Measurements from ENCODE around the gene ADGRF4. TPM values are rescaled to one million over a fixed set of nuclear protein-coding genes. Genes with fewer than 3 reads are reported as not detected.

The ADGRF4 gene
- total and polyA plus RNA-seq, 4 donors, result 0.10 to 0.48 (median 0.22) TPM

GRCh38 chr6:47672816-47673215 lies 25.6 kb upstream of the ADGRF4 start:
- H3K27me3 ChIP-seq (ENCODE audit: control insufficient read depth in 3 of 3, insufficient read depth in 3 of 3, low read length in 2 of 3), result no peaks in the 10 kb centered on the region
- WGBS, 2 donors, result 91 to 97% methylated on average over 1 of the region's 1 CpG
- no peaks in the 10 kb centered on the region for H3K9me3 ChIP-seq (ENCODE audit: control insufficient read depth in 4 of 4, insufficient read depth in 3 of 4, low read length in 3 of 4)
- H3K4me3 ChIP-seq, result no peak overlapping the region
- peaks cover 0 to 9% (median 0%) of the 10 kb centered on the region in 5 donors for H3K4me1 ChIP-seq (ENCODE audit: control insufficient read depth in 5 of 5, insufficient read depth in 5 of 5, low read length in 5 of 5)
- H3K36me3 ChIP-seq (ENCODE audit: control insufficient read depth in 4 of 4, insufficient read depth in 4 of 4, low read length in 4 of 4), result no peaks in the 10 kb centered on the region
- no peak overlapping the region for H3K27ac ChIP-seq (ENCODE audit: low read depth in 1 of 2, low read length in 1 of 2)
- TF ChIP-seq CTCF (IDR thresholded peaks at IDR 0.05; ENCODE audit: control extremely low read depth, extremely low read depth), result no peak
- no peak overlapping the region for H3K9ac ChIP-seq (ENCODE audit: insufficient read depth in 1 of 2, low read length in 2 of 2)
- ATAC-seq (ENCODE audit: insufficient read depth, low FRiP score), result no peak
- DNase-seq, result no peak

GRCh38 chr6:47674673-47675072 lies 23.7 kb upstream of the ADGRF4 start:
- DNase-seq (no peak), ATAC-seq (ENCODE audit: insufficient read depth, low FRiP score) (no peak)
- Histone ChIP-seq H3K36me3 (ENCODE audit: control insufficient read depth in 4 of 4, insufficient read depth in 4 of 4, low read length in 4 of 4) (no peaks in the 10 kb centered on the region), H3K4me3 (no peak overlapping the region), H3K9me3 (ENCODE audit: control insufficient read depth in 4 of 4, insufficient read depth in 3 of 4, low read length in 3 of 4) (no peaks in the 10 kb centered on the region), H3K9ac (ENCODE audit: insufficient read depth in 1 of 2, low read length in 2 of 2) (no peak overlapping the region), H3K4me1 (ENCODE audit: control insufficient read depth in 5 of 5, insufficient read depth in 5 of 5, low read length in 5 of 5) (peaks cover 0 to 5% (median 0%) of the 10 kb centered on the region in 5 donors), H3K27me3 (ENCODE audit: control insufficient read depth in 3 of 3, insufficient read depth in 3 of 3, low read length in 2 of 3) (no peaks in the 10 kb centered on the region), H3K27ac (ENCODE audit: low read depth in 1 of 2, low read length in 1 of 2) (no peak overlapping the region)
- no peak for TF ChIP-seq CTCF (IDR thresholded peaks at IDR 0.05; ENCODE audit: control extremely low read depth, extremely low read depth)
- 82 to 84% methylated on average over 3 of the region's 3 CpGs for WGBS, 2 donors

GRCh38 chr6:47677381-47678100 lies 20.8 kb upstream of the ADGRF4 start:
- no peak for TF ChIP-seq CTCF (IDR thresholded peaks at IDR 0.05; ENCODE audit: control extremely low read depth, extremely low read depth)
- Histone ChIP-seq H3K4me1 (ENCODE audit: control insufficient read depth in 5 of 5, insufficient read depth in 5 of 5, low read length in 5 of 5) (peaks cover 0 to 6% (median 0%) of the 10 kb centered on the region in 5 donors), H3K27me3 (ENCODE audit: control insufficient read depth in 3 of 3, insufficient read depth in 3 of 3, low read length in 2 of 3) (no peaks in the 10 kb centered on the region), H3K36me3 (ENCODE audit: control insufficient read depth in 4 of 4, insufficient read depth in 4 of 4, low read length in 4 of 4) (no peaks in the 10 kb centered on the region), H3K9ac (ENCODE audit: insufficient read depth in 1 of 2, low read length in 2 of 2) (no peak overlapping the region), H3K27ac (ENCODE audit: low read depth in 1 of 2, low read length in 1 of 2) (no peak overlapping the region), H3K4me3 (no peak overlapping the region), H3K9me3 (ENCODE audit: control insufficient read depth in 4 of 4, insufficient read depth in 3 of 4, low read length in 3 of 4) (peaks cover 0 to 2% (median 0%) of the 10 kb centered on the region in 4 donors)
- no peak for DNase-seq
- WGBS, 2 donors, result 73 to 83% methylated on average over 4 of the region's 4 CpGs
- ATAC-seq (ENCODE audit: insufficient read depth, low FRiP score), result no peak

Data from lung (tissue), 12 donors.